CD8-positive, alpha-beta memory T cell (primary cell): Measurements from ENCODE around the gene BCL2L11. TPM values are rescaled to one million over a fixed set of nuclear protein-coding genes. Genes with fewer than 3 reads are reported as not detected.

ENCODE experiments used
- CTCF ChIA-PET: fragments of 350-600 bp; sonication (Branson Sonifier 250); formaldehyde crosslinking; loops from one replicate; lab custom pipeline; 2021; ENCODE audit warnings: antibody characterized with exemption; lab: Charles Lee
- POLR2A ChIA-PET: fragments of 350-600 bp; sonication (Branson Sonifier 250); formaldehyde crosslinking; loops from one replicate; lab custom pipeline; 2021; ENCODE audit warnings: antibody characterized with exemption; lab: Charles Lee
- DNase-seq, 5 donors: peaks; one replicate each; pipeline versions ENCODE4 v3.0.0 to v3.0.0-alpha.2; 2020 to 2022; ENCODE audit warnings: mixed read lengths in 1 of 5
- H3K27ac ChIP-seq: one replicate; pipeline ENCODE4 v1.7.0; 2013; ENCODE audit warnings: low read depth, mild to moderate bottlenecking, low read length, moderate library complexity
- H3K27me3 ChIP-seq: 2 replicates; pipeline ENCODE4 v1.7.0; 2013; ENCODE audit warnings: low read length, mild to moderate bottlenecking; ENCODE audit not compliant: insufficient read depth, poor library complexity, severe bottlenecking
- H3K36me3 ChIP-seq: 2 replicates; pipeline ENCODE4 v1.7.0; 2013; ENCODE audit warnings: mild to moderate bottlenecking, low read length, moderate library complexity; ENCODE audit not compliant: insufficient read depth
- H3K4me1 ChIP-seq: 2 replicates; pipeline ENCODE4 v1.7.0; 2013; ENCODE audit warnings: mild to moderate bottlenecking, low read length, moderate library complexity; ENCODE audit not compliant: insufficient read depth
- H3K4me3 ChIP-seq: 2 replicates; pipeline ENCODE4 v1.7.0; 2013; ENCODE audit warnings: mild to moderate bottlenecking, low read length
- H3K9me3 ChIP-seq: 2 replicates; pipeline ENCODE4 v1.7.0; 2013; ENCODE audit warnings: mild to moderate bottlenecking, low read length
- H3K27ac Mint-ChIP-seq, 8 donors: one replicate each; pipeline ENCODE4 v1.8.0; 2020 to 2021; ENCODE audit warnings: mixed read lengths in 8 of 8, mild to moderate bottlenecking in 6 of 8, inconsistent platforms in 3 of 8, moderate library complexity in 3 of 8
- H3K27me3 Mint-ChIP-seq, 2 donors: one replicate each; pipeline ENCODE4 v1.8.0; 2020 to 2021; ENCODE audit warnings: mixed read lengths in 2 of 2, mild to moderate bottlenecking in 1 of 2, moderate library complexity in 1 of 2
- H3K36me3 Mint-ChIP-seq, 3 donors: one replicate each; pipeline ENCODE4 v1.8.0; 2020 to 2021; ENCODE audit warnings: mixed read lengths in 3 of 3, inconsistent platforms in 1 of 3, mild to moderate bottlenecking in 1 of 3
- H3K4me1 Mint-ChIP-seq, 3 donors: one replicate each; pipeline ENCODE4 v1.8.0; 2020 to 2021; ENCODE audit warnings: mixed read lengths in 3 of 3, inconsistent platforms in 1 of 3, mild to moderate bottlenecking in 1 of 3
- H3K4me3 Mint-ChIP-seq, 7 donors: one replicate each; pipeline ENCODE4 v1.8.0; 2020 to 2021; ENCODE audit warnings: mixed read lengths in 7 of 7, mild to moderate bottlenecking in 6 of 7, moderate library complexity in 4 of 7, inconsistent platforms in 2 of 7
- H3K9me3 Mint-ChIP-seq, 5 donors: one replicate each; pipeline ENCODE4 v1.8.0; 2020 to 2022; ENCODE audit warnings: mixed read lengths in 5 of 5, mild to moderate bottlenecking in 3 of 5, moderate library complexity in 2 of 5, inconsistent platforms in 1 of 5
- polyA plus RNA-seq: library from polyadenylated mRNA; unstranded; fragments of 300-500 nt; fragmentation: Illumina TruSeq; gene quantifications from one replicate; pipeline ENCODE4 v1.2.3, GENCODE V29; 2021
- total RNA-seq, 2 experiments: library from RNA; stranded (reverse); gene quantifications; one replicate each; pipeline ENCODE4 v1.2.3, GENCODE V29; 2021

The BCL2L11 gene
- total and polyA plus RNA-seq, 3 experiments from 2014 or later, result 13.8 to 40.6 (median 36.6) TPM

DNA sequence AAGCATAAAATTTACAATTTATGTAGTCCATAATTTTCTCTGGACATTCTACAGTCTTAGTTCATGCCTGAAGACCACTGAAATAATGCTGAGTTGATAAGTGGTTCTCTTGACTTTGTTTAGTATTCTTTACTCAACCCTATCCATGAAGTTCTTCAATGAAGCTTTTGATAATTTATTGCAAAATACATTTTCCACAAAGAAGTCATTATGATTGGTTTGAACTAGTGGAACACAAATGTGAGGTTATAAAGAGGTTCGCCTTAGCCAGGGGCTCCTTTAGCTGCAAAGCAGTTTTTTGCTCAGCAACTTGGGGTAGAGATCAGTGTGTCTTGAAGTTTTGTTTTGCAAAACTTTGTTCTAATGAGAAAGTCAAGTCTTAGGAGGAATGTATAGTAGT is 5.9 kb downstream of the BCL2L11 start:
- peaks cover 18% of the 10 kb centered on the region for H3K4me1 ChIP-seq
- peaks cover 20 to 58% (median 51%) of the 10 kb centered on the region in 3 donors for H3K4me1 Mint-ChIP-seq
- peaks cover 0 to 2% of the 10 kb centered on the region in 2 donors for H3K27me3 Mint-ChIP-seq
- H3K27ac ChIP-seq, result no peak overlapping the region
- H3K27ac Mint-ChIP-seq, result peak overlapping the region in 1 of 8 donors; percentile 36
- peaks cover 22 to 71% (median 41%) of the 10 kb centered on the region in 3 donors for H3K36me3 Mint-ChIP-seq
- ChIA-PET CTCF (interaction anchor here (1.7 kb wide), 1 partner anchor 9 kb away, joined by 6 read pairs; no protein-coding TSS in a partner anchor), POLR2A (no interaction called here)
- H3K9me3 ChIP-seq, result no peaks in the 10 kb centered on the region
- no peaks in the 10 kb centered on the region for H3K27me3 ChIP-seq
- no peak overlapping the region for H3K4me3 Mint-ChIP-seq
- no peaks in the 10 kb centered on the region for H3K9me3 Mint-ChIP-seq
- H3K36me3 ChIP-seq, result peaks cover 14% of the 10 kb centered on the region
- no peak for DNase-seq
- H3K4me3 ChIP-seq, result no peak overlapping the region

DNA sequence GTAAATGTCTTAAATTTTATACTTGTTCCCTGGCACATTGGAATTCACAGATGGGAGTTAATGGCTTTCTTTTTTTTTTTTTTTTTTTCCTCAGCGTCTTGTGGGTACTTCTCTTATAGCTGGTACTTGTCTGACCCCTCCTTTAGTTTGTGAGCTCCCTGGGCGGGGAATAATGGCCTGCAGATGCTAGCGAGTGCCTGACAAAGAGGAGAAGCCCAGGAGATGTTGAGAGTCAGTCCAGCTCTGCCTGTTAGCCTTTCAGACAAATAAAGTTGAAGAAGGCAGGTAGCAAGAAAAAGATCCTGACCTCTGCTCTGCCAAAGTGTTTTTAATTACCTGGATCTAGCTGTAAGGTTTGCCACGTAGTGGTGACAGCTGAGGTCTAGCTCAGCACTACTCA is 6.6 kb downstream of the BCL2L11 start:
- Histone ChIP-seq H3K9me3 (no peaks in the 10 kb centered on the region), H3K4me1 (peaks cover 18% of the 10 kb centered on the region), H3K27ac (no peak overlapping the region), H3K4me3 (no peak overlapping the region), H3K36me3 (peaks cover 14% of the 10 kb centered on the region), H3K27me3 (no peaks in the 10 kb centered on the region)
- H3K9me3 Mint-ChIP-seq, result no peaks in the 10 kb centered on the region
- POLR2A ChIA-PET, result no interaction called here
- no peak for DNase-seq
- no peak overlapping the region for H3K4me3 Mint-ChIP-seq
- H3K4me1 Mint-ChIP-seq, result peaks cover 21 to 65% (median 56%) of the 10 kb centered on the region in 3 donors
- H3K27me3 Mint-ChIP-seq, result peaks cover 0 to 2% of the 10 kb centered on the region in 2 donors
- peak overlapping the region in 2 of 8 donors; percentile 2 to 26 for H3K27ac Mint-ChIP-seq
- H3K36me3 Mint-ChIP-seq, result peaks cover 25 to 75% (median 46%) of the 10 kb centered on the region in 3 donors
- CTCF ChIA-PET, result no interaction called here

DNA sequence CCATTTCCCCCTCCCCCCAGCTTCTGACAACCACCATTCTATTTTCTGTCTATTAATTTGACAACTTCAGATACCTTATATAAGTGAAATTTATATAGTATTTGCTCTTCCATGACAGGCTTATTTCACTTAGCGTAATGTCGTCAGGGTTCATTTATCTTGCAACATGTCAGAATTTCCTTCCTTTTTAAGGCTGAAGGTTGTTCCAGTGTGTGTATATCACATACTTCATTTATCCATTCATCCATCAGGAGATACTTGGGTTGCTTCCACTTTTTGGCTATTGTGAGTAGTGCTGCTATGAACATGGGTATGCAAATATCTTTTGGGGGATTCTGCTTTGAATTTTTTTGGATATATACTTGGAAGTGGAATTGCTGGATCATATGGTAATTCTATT is 7.4 kb downstream of the BCL2L11 start:
- Histone ChIP-seq H3K4me1 (peaks cover 18% of the 10 kb centered on the region), H3K36me3 (peaks cover 14% of the 10 kb centered on the region), H3K9me3 (no peaks in the 10 kb centered on the region), H3K27ac (no peak overlapping the region), H3K27me3 (no peaks in the 10 kb centered on the region), H3K4me3 (no peak overlapping the region)
- H3K4me1 Mint-ChIP-seq, result peaks cover 21 to 65% (median 56%) of the 10 kb centered on the region in 3 donors
- no peak overlapping the region for H3K27ac Mint-ChIP-seq
- H3K9me3 Mint-ChIP-seq, result no peaks in the 10 kb centered on the region
- ChIA-PET CTCF (no interaction called here), POLR2A (no interaction called here)
- H3K36me3 Mint-ChIP-seq, result peaks cover 25 to 71% (median 46%) of the 10 kb centered on the region in 3 donors
- no peak overlapping the region for H3K4me3 Mint-ChIP-seq
- peaks cover 0 to 2% of the 10 kb centered on the region in 2 donors for H3K27me3 Mint-ChIP-seq
- no peak for DNase-seq

DNA sequence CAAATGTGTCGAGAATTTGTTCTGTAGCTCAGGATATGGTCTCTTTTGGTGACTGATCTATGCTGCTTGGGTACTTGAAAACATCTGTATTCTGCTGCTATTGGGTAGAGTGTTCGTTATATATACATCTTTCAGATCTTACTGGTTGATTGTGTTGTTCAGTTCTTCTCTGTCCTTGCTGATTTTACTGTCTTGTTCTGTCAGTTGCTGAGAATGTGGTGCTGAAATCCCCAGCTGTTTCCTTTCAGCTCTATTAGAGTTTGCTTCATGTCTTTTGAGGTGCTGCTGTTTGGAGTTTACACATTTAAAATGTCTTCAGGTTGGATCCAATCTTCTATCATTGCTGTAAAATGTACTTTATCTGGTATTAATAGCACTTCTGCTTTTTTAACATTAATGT is 12.9 kb downstream of the BCL2L11 start:
- ChIA-PET CTCF (no interaction called here), POLR2A (interaction anchor here (1.8 kb wide), 1 partner anchor 13 kb away, joined by 4 read pairs; the partner anchor contains the start of gene BCL2L11)
- H3K4me1 Mint-ChIP-seq, result peaks cover 31 to 39% (median 32%) of the 10 kb centered on the region in 3 donors
- H3K9me3 ChIP-seq, result no peaks in the 10 kb centered on the region
- no peak overlapping the region for H3K4me3 Mint-ChIP-seq
- H3K27ac Mint-ChIP-seq, result no peak overlapping the region
- H3K4me3 ChIP-seq, result no peak overlapping the region
- DNase-seq, result no peak
- H3K27ac ChIP-seq, result no peak overlapping the region
- no peaks in the 10 kb centered on the region for H3K27me3 ChIP-seq
- no peaks in the 10 kb centered on the region for H3K9me3 Mint-ChIP-seq
- H3K36me3 ChIP-seq, result peaks cover 4% of the 10 kb centered on the region
- H3K4me1 ChIP-seq, result no peaks in the 10 kb centered on the region
- H3K36me3 Mint-ChIP-seq, result peaks cover 21 to 50% (median 23%) of the 10 kb centered on the region in 3 donors
- H3K27me3 Mint-ChIP-seq, result no peaks in the 10 kb centered on the region

DNA sequence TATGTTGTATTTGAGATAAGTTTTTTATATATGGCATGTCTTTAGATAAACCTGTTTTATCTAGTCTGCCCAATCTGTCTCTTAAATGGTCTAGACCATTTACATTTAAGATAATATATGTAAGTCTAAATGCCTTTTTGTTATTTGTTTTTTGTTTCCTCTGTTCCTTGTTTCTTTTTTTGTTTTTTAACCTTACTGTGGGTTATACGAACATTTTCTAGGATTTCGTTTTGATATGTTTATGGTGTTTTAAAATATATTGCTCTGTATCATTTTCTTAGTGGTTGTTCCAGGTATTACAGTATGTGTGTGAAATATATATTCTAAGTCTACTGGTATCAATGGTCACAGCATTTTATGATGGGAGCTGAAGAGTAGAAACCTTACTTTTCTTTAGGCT is 13.3 kb downstream of the BCL2L11 start:
- CTCF ChIA-PET, result no interaction called here

DNA sequence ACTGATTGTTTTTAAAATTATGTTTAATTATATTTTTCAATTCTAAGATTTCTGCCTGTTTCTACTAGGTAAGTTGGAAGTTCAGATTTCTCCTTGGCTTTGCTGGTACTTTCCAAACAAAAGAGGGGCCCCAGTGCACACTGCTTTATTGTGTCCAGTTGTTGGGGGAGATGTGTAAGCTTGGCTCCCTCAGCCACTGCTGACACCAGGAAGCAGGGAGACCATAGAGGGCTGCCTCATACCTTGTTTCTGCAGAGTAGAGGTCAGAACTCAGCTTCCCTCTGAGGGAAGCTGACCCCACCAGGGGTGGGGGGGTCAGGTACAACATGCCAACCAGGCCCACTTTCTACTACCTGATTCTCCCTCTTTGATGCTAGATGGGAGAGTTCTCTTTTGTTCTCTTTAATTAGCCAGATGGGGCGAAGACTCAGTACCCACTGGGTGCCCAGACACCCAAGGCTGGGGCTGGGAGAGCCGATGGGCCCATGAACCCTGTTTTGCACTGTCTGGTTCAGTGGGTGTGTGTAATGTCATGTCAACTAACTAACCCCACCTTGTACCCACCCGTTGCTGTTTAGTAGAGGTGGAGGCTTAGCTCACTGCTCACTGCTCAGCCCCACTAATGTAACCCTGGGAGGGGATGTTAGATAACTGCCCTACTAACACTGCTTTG is 14.7 kb downstream of the BCL2L11 start:
- peaks cover 8% of the 10 kb centered on the region for H3K36me3 ChIP-seq
- Mint-ChIP-seq H3K36me3 (peaks cover 19 to 53% (median 21%) of the 10 kb centered on the region in 3 donors), H3K9me3 (no peaks in the 10 kb centered on the region), H3K4me3 (no peak overlapping the region), H3K4me1 (peaks cover 25 to 31% (median 29%) of the 10 kb centered on the region in 3 donors), H3K27me3 (no peaks in the 10 kb centered on the region), H3K27ac (peak overlapping the region in 1 of 8 donors; percentile 17)
- H3K27ac ChIP-seq, result no peak overlapping the region
- CTCF ChIA-PET, result no interaction called here
- no peaks in the 10 kb centered on the region for H3K9me3 ChIP-seq
- H3K4me1 ChIP-seq, result no peaks in the 10 kb centered on the region
- POLR2A ChIA-PET, result no interaction called here
- DNase-seq, result no peak
- no peaks in the 10 kb centered on the region for H3K27me3 ChIP-seq
- no peak overlapping the region for H3K4me3 ChIP-seq

More for the DNA sequence above, 13.3 kb downstream of the BCL2L11 start:
- no peak overlapping the region for H3K27ac ChIP-seq
- Mint-ChIP-seq H3K36me3 (peaks cover 21 to 50% (median 22%) of the 10 kb centered on the region in 3 donors), H3K9me3 (no peaks in the 10 kb centered on the region), H3K27me3 (no peaks in the 10 kb centered on the region), H3K4me1 (peaks cover 27 to 35% (median 32%) of the 10 kb centered on the region in 3 donors), H3K4me3 (no peak overlapping the region), H3K27ac (no peak overlapping the region)
- H3K4me1 ChIP-seq, result no peaks in the 10 kb centered on the region
- DNase-seq, result no peak
- no peaks in the 10 kb centered on the region for H3K9me3 ChIP-seq
- peaks cover 4% of the 10 kb centered on the region for H3K36me3 ChIP-seq
- H3K4me3 ChIP-seq, result no peak overlapping the region
- POLR2A ChIA-PET, result no interaction called here
- no peaks in the 10 kb centered on the region for H3K27me3 ChIP-seq

DNA sequence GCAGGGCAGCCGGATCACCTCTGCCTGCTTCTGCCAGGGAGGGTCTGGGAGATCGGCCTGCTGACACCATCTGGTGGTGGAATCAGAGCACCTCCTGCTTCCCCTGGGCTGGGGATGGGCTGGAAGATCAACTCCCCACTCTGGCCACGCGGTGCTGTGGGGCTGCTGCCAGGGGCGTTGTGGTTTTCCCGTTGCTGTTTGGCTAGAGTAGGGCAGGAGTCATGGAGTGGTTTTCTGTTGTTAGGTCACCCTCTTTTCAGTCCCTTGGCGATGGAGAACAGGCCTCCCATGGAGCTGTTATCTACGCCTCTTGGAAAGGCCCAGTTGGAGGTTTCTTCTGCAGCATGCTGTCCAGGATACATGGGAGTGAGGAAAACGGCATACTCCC is 15.2 kb downstream of the BCL2L11 start:
- Mint-ChIP-seq H3K27ac (no peak overlapping the region), H3K9me3 (no peaks in the 10 kb centered on the region), H3K4me1 (peaks cover 20 to 29% (median 24%) of the 10 kb centered on the region in 3 donors), H3K4me3 (no peak overlapping the region), H3K36me3 (peaks cover 16 to 51% (median 21%) of the 10 kb centered on the region in 3 donors), H3K27me3 (no peaks in the 10 kb centered on the region)
- CTCF ChIA-PET, result no interaction called here
- POLR2A ChIA-PET, result no interaction called here
- no peak for DNase-seq
- Histone ChIP-seq H3K4me3 (no peak overlapping the region), H3K27ac (no peak overlapping the region), H3K27me3 (no peaks in the 10 kb centered on the region), H3K36me3 (peaks cover 8% of the 10 kb centered on the region), H3K4me1 (no peaks in the 10 kb centered on the region), H3K9me3 (no peaks in the 10 kb centered on the region)

DNA sequence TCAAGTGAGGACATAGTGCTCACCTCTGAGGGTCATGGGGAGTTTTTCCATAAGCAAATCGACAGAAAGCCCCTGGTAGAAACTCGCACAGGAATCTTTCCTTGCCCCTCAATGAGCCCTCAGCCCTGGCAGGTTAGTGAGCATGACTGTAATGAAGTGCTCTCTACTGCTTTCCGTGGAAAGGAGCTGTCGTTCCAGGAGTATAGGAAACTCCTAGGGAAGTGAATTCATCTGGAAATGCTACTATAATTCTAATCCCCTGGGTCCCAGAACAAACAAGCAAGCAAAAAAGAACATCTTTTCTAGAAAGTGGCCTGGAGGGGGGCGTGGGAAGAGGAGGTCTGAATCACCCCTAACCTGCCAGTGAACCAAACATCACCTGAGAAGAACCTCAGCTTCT is 18.1 kb downstream of the BCL2L11 start:
- Histone ChIP-seq H3K9me3 (no peaks in the 10 kb centered on the region), H3K27ac (no peak overlapping the region), H3K27me3 (no peaks in the 10 kb centered on the region), H3K4me3 (no peak overlapping the region), H3K36me3 (peaks cover 8% of the 10 kb centered on the region), H3K4me1 (no peaks in the 10 kb centered on the region)
- H3K4me1 Mint-ChIP-seq, result peaks cover 11 to 20% (median 15%) of the 10 kb centered on the region in 3 donors
- ChIA-PET CTCF (interaction anchor here (1.2 kb wide), 1 partner anchor 21 kb away, joined by 3 read pairs; no protein-coding TSS in a partner anchor), POLR2A (no interaction called here)
- DNase-seq, result no peak
- no peaks in the 10 kb centered on the region for H3K27me3 Mint-ChIP-seq
- no peak overlapping the region for H3K4me3 Mint-ChIP-seq
- no peak overlapping the region for H3K27ac Mint-ChIP-seq
- peaks cover 11 to 53% (median 16%) of the 10 kb centered on the region in 3 donors for H3K36me3 Mint-ChIP-seq
- H3K9me3 Mint-ChIP-seq, result no peaks in the 10 kb centered on the region
